ENCODE data around the gene GNAQ. TPM values are rescaled to one million over a fixed set of nuclear protein-coding genes. Genes with fewer than 3 reads are reported as not detected.

Gene GNAQ
- total and polyA plus RNA-seq, 2 of the 4 experiments (the other 2 are of a cell fraction) = 23.1 to 50.7 TPM

- 0 out of 2 replicates have a peak, but pooled peaks have one; percentile 18 for TF ChIP-seq MXI1 (IDR thresholded peaks at IDR 0.05; ENCODE audit: borderline replicate concordance, low read depth, low read length)
These were observed 3.9 kb upstream of the GNAQ start (continued) for GRCh38 chr9:78035383-78035993.

- ATAC-seq (ENCODE audit: low read depth) (no peak), DNase-seq (no peak)
- no TSS peak for BruUV-seq (replicated peaks)
- ChIA-PET CTCF (no interaction called here), POLR2A (ENCODE audit: unreplicated experiment) (no interaction called here)
- Histone ChIP-seq H2BK20ac (ENCODE audit: low read depth, low read length) (no peak overlapping the region), H3K18ac (ENCODE audit: low read depth, low read length) (no peak overlapping the region), H3K36me3 (ENCODE audit: control insufficient read depth, insufficient read depth, low read length) (no peaks in the 10 kb centered on the region), H4K5ac (ENCODE audit: low read depth, low read length) (no peak overlapping the region), H2BK120ac (ENCODE audit: low read depth, low read length) (no peak overlapping the region), H2BK15ac (ENCODE audit: low read depth, low read length) (no peak overlapping the region), H2BK5ac (ENCODE audit: low read depth, low read length, poor library complexity, severe bottlenecking) (no peak overlapping the region), H3K4me1 (ENCODE audit: control insufficient read depth, insufficient read depth, low read length) (no peaks in the 10 kb centered on the region), H4K91ac (ENCODE audit: insufficient read depth, low read depth, low read length) (no peak overlapping the region), H3K9ac (ENCODE audit: low read depth, low read length) (no peak overlapping the region), H2AK9ac (replicated peaks; ENCODE audit: low read depth, low read length, poor library complexity) (no peak overlapping the region), H3K14ac (replicated peaks; ENCODE audit: low read depth, low read length) (no peak overlapping the region), H3K9me3 (ENCODE audit: control insufficient read depth, insufficient read depth, low read length) (no peaks in the 10 kb centered on the region), H3K4me2 (ENCODE audit: low read depth, low read length) (no peak overlapping the region), H3K4ac (ENCODE audit: low read depth, low read length) (no peak overlapping the region), H2AFZ (replicated peaks; ENCODE audit: low read length, poor library complexity) (no peak overlapping the region), H3K9me1 (ENCODE audit: insufficient read depth, low read length) (no peaks in the 10 kb centered on the region), H4K20me1 (ENCODE audit: insufficient read depth, low read length) (peaks cover 17% of the 10 kb centered on the region; the same call in 1 of the 2 replicates), H2AK5ac (ENCODE audit: low read depth, low read length) (no peak overlapping the region), H3K27ac (ENCODE audit: insufficient read depth, low read length) (no peak overlapping the region), H3K56ac (ENCODE audit: extremely low read depth, insufficient read depth, low read length) (no peak overlapping the region), H3K23ac (ENCODE audit: low read depth, low read length) (no peak overlapping the region), H3K4me3 (ENCODE audit: insufficient read depth, low read depth, low read length) (no peak overlapping the region), H3K27me3 (ENCODE audit: control insufficient read depth, insufficient read depth, low read length) (no peaks in the 10 kb centered on the region), H4K8ac (ENCODE audit: low read depth in 2 of 2, low read length in 2 of 2) (no peak overlapping the region), H3K79me1 (ENCODE audit: low read depth in 1 of 2, low read length in 2 of 2) (peaks cover 0 to 17% of the 10 kb centered on the region in 2 experiments; a peak in 3 of 4 replicates)
- no CpG with 5 or more reads among the region's 2 CpGs for WGBS, 2 experiments (ENCODE audit: extremely low coverage in 2 of 2, insufficient read length in 1 of 2)
- intact Hi-C loops (cut with micrococcal nuclease) (loop anchor here (5.0 to 10.0 kb wide), 3 partner anchors 449 to 857 kb away; partner anchors contain the start of gene VPS13A), dilution Hi-C loops (cut with HindIII; ENCODE audit: low sequenced_read_pairs, unreplicated experiment) (no loop called here), in situ Hi-C loops (cut with MboI; ENCODE audit: low sequenced_read_pairs) (loop anchor here (10.0 kb wide), 2 partner anchors 599 to 859 kb away; partner anchors contain the start of gene VPS13A)
- TF ChIP-seq, protein P1, sequence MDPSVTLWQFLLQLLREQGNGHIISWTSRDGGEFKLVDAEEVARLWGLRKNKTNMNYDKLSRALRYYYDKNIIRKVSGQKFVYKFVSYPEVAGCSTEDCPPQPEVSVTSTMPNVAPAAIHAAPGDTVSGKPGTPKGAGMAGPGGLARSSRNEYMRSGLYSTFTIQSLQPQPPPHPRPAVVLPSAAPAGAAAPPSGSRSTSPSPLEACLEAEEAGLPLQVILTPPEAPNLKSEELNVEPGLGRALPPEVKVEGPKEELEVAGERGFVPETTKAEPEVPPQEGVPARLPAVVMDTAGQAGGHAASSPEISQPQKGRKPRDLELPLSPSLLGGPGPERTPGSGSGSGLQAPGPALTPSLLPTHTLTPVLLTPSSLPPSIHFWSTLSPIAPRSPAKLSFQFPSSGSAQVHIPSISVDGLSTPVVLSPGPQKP (IDR thresholded peaks at IDR 0.05; ENCODE audit: borderline replicate concordance, low read depth, low read length) = no peak
- TF ChIP-seq CHD1 (IDR thresholded peaks at IDR 0.05; ENCODE audit: low read depth, low read length) = no peak
These were observed 2.3 kb upstream of the GNAQ start for GRCh38 chr9:78033870-78034269.

All from IMR-90 (cell line).